ENCODE results near the gene THSD4.

Gene THSD4

DNA sequence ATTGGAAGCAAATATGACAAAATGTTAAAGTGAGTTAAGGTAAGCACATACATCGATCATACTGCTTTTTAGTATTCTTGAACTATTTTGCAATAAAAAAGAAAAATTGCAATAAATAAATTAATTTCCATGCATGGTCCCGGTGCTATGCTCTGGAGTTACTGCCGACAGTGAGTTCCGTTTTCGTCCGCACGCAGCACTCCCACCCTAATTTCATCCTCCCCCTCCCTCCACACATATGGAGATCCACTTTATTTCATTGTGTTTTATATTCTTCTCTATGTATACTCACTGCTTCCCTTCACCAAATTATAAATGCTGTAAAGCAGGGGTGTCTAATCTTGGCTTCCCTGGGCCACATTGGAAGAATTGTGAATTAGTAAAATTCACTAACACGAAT lies 247.3 kb downstream of the THSD4 start:
- no peak overlapping the region for H3K27ac ChIP-seq (ENCODE audit: low read depth, low read length)
- no peaks in the 10 kb centered on the region for H3K9me3 ChIP-seq (ENCODE audit: control insufficient read depth, insufficient read depth, low read length)
- H4K20me1 ChIP-seq (ENCODE audit: control insufficient read depth, insufficient read depth, low read depth, low read length): no peaks in the 10 kb centered on the region
- H3K36me3 ChIP-seq (ENCODE audit: control insufficient read depth, low read length): no peaks in the 10 kb centered on the region
- no peak overlapping the region for H3K4me2 ChIP-seq (ENCODE audit: low read length)
- no peaks in the 10 kb centered on the region for H3K79me2 ChIP-seq (ENCODE audit: control insufficient read depth, low read length)
- no peaks in the 10 kb centered on the region for H3K27me3 ChIP-seq (ENCODE audit: control insufficient read depth, low read length)
- H3K4me1 ChIP-seq (ENCODE audit: control insufficient read depth, low read length): no peaks in the 10 kb centered on the region
- no peak for TF ChIP-seq EZH2phosphoT487 (IDR thresholded peaks at IDR 0.05; ENCODE audit: borderline replicate concordance, low read length)
- TF ChIP-seq, protein P1, sequence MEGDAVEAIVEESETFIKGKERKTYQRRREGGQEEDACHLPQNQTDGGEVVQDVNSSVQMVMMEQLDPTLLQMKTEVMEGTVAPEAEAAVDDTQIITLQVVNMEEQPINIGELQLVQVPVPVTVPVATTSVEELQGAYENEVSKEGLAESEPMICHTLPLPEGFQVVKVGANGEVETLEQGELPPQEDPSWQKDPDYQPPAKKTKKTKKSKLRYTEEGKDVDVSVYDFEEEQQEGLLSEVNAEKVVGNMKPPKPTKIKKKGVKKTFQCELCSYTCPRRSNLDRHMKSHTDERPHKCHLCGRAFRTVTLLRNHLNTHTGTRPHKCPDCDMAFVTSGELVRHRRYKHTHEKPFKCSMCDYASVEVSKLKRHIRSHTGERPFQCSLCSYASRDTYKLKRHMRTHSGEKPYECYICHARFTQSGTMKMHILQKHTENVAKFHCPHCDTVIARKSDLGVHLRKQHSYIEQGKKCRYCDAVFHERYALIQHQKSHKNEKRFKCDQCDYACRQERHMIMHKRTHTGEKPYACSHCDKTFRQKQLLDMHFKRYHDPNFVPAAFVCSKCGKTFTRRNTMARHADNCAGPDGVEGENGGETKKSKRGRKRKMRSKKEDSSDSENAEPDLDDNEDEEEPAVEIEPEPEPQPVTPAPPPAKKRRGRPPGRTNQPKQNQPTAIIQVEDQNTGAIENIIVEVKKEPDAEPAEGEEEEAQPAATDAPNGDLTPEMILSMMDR (IDR thresholded peaks at IDR 0.05; ENCODE audit: low read depth, low read length, poor library complexity, severe bottlenecking): no peak
- H3K4me3 ChIP-seq (ENCODE audit: low read length): no peak overlapping the region
- H3F3A ChIP-seq (ENCODE audit: control insufficient read depth, insufficient read depth): no peaks in the 10 kb centered on the region
- no peaks in the 10 kb centered on the region for H3K9me2 ChIP-seq (replicated peaks; ENCODE audit: control insufficient read depth, low read length)

DNA sequence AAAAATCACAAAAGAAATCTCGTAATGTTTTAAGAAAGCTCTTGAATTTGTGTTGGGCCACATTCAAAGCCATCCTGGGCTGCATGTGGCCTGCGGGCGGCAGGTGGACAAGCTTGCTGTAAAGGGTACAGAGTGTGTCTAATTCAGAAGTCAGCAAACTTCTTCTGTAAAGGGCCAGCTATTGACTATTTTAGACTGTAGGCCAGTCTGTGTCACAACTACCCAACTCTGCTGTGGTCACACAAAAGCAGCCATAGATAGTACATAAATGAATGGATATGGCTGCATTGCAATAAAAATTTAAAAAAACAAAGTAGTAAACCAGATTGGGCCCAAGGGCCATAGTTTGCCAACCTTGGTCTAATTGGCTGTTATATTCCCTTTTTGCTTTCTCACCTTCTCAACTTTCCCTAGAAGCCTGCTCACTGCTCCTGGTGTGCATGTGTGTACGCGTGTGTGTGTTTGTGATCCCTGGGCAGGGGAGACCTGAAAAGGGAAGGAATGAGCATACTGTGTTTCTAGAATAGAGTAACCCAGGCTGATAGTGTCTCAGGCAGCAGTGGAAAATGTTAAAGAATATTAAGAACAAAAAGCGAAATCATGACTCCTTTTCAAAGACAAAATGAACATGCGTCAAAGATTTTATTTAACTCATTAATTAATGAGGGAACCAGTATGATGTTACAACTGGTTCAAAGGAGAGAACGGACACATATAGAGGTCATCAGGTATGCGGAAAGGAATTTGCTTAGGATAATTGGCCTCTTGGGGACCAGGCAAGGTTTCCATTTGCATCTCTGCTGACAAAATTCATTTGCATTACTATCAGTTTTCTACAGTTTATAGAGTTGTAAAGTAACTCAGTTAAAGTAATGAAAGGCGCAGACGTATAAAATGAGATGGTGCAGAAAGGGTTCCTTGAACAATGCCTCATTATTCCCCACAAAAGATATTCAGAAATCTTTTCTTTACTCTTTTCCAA lies 248.0 kb downstream of the THSD4 start:
- H3K79me2 ChIP-seq (ENCODE audit: control insufficient read depth, low read length): no peaks in the 10 kb centered on the region
- no peaks in the 10 kb centered on the region for H3K9me3 ChIP-seq (ENCODE audit: control insufficient read depth, insufficient read depth, low read length)
- H3K4me1 ChIP-seq (ENCODE audit: control insufficient read depth, low read length): no peaks in the 10 kb centered on the region
- TF ChIP-seq, protein P1 (IDR thresholded peaks at IDR 0.05; ENCODE audit: low read depth, low read length, poor library complexity, severe bottlenecking): no peak
- TF ChIP-seq EZH2phosphoT487 (IDR thresholded peaks at IDR 0.05; ENCODE audit: borderline replicate concordance, low read length): no peak
- H3K27me3 ChIP-seq (ENCODE audit: control insufficient read depth, low read length): no peaks in the 10 kb centered on the region
- no peaks in the 10 kb centered on the region for H3K36me3 ChIP-seq (ENCODE audit: control insufficient read depth, low read length)
- H3K27ac ChIP-seq (ENCODE audit: low read depth, low read length): no peak overlapping the region
- no peaks in the 10 kb centered on the region for H3K9me2 ChIP-seq (replicated peaks; ENCODE audit: control insufficient read depth, low read length)
- H3K4me3 ChIP-seq (ENCODE audit: low read length): no peak overlapping the region
- no peaks in the 10 kb centered on the region for H4K20me1 ChIP-seq (ENCODE audit: control insufficient read depth, insufficient read depth, low read depth, low read length)
- no peaks in the 10 kb centered on the region for H3F3A ChIP-seq (ENCODE audit: control insufficient read depth, insufficient read depth)
- H3K4me2 ChIP-seq (ENCODE audit: low read length): no peak overlapping the region

DNA sequence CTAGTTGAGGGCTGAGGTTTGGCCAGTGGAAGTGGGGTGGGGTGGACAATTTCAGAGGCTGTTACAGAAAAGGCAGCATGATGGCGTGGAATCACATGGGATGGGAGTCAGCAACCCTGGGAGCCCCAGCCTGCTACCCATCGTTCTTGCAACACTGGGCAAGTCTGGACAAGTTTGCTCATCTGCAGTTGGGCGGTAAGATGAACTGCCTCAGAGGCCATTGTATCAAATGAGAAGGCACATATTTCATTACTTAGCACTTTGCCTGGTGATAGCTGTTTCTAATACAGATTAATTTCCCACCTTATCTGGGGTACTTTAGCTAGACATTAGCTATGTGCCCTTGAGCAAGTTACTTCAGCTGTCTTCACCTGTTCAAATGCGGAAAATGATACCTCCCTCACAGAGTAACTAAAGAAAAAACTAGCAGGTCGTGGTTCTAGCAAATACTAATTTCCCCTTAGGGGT lies 248.9 kb downstream of the THSD4 start:
- Histone ChIP-seq H3K36me3 (ENCODE audit: control insufficient read depth, low read length) (no peaks in the 10 kb centered on the region), H3K4me3 (ENCODE audit: low read length) (no peak overlapping the region), H3K4me2 (ENCODE audit: low read length) (no peak overlapping the region), H3K4me1 (ENCODE audit: control insufficient read depth, low read length) (no peaks in the 10 kb centered on the region), H3K79me2 (ENCODE audit: control insufficient read depth, low read length) (no peaks in the 10 kb centered on the region), H3F3A (ENCODE audit: control insufficient read depth, insufficient read depth) (no peaks in the 10 kb centered on the region), H3K9me2 (replicated peaks; ENCODE audit: control insufficient read depth, low read length) (no peaks in the 10 kb centered on the region), H4K20me1 (ENCODE audit: control insufficient read depth, insufficient read depth, low read depth, low read length) (no peaks in the 10 kb centered on the region), H3K9me3 (ENCODE audit: control insufficient read depth, insufficient read depth, low read length) (no peaks in the 10 kb centered on the region), H3K27ac (ENCODE audit: low read depth, low read length) (no peak overlapping the region), H3K27me3 (ENCODE audit: control insufficient read depth, low read length) (no peaks in the 10 kb centered on the region)
- TF ChIP-seq, protein P1 (IDR thresholded peaks at IDR 0.05; ENCODE audit: low read depth, low read length, poor library complexity, severe bottlenecking): no peak
- TF ChIP-seq EZH2phosphoT487 (IDR thresholded peaks at IDR 0.05; ENCODE audit: borderline replicate concordance, low read length): no peak
